OCI-LY1 (cell line): ENCODE measurements around the gene ADGRG7.

Source experiments
- CTCF ChIP-seq: fragments of 200-600 bp; sonication (generic), shearing (Covaris generic); IDR thresholded peaks from 2 replicates; pipeline ENCODE4 v1.5.1; 2017; ENCODE audit warnings: mild to moderate bottlenecking, antibody characterized with exemption, low read length, moderate library complexity, mixed read lengths
- EZH2 ChIP-seq: fragments of 200-600 bp; sonication (generic), shearing (Covaris generic); IDR thresholded peaks from 2 replicates; pipeline ENCODE4 v1.8.0; 2017; ENCODE audit warnings: borderline replicate concordance, mixed run types, mild to moderate bottlenecking, antibody characterized with exemption, low read length, moderate library complexity, mixed read lengths

GRCh38 chr3:100647171-100647570 is 37.8 kb downstream of the ADGRG7 start:
- TF ChIP-seq CTCF (no peak), EZH2 (no peak)
